ENCODE measurements around the gene BMF.

DNA sequence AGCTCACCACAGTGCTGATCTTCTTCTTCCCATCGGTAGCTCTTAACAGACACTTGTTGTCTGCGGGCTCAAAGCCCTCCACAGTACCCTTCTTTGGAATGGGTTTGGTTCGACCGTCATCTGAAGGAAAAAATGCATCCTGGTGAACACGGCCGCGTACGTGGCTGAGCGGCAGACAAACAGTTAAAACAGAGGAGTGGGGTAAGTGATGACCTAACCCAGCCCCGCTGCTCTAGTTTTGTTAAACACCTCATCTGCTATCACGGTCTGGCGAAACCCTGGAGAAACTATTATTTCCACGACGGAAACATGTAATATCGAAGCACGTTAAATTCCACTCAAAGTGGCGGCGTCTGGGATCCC, 70.4 kb downstream of the BMF start:
- TF ChIP-seq POLR2A (IDR thresholded peaks at IDR 0.05; ENCODE audit: low read depth, low read length) (no peak), RCOR1 (IDR thresholded peaks at IDR 0.05; ENCODE audit: insufficient replicate concordance, low read length) (no peak), CTCF (conservative IDR thresholded peaks at IDR 0.05; ENCODE audit: low read depth, low read length) (no peak), MAZ (IDR thresholded peaks at IDR 0.05; ENCODE audit: borderline replicate concordance, low read depth, low read length) (0 out of 2 replicates have a peak, but pooled peaks have one; percentile 25), CHD1 (IDR thresholded peaks at IDR 0.05; ENCODE audit: low read depth, low read length) (no peak; the same call in 1 of the 2 replicates), RAD21 (IDR thresholded peaks at IDR 0.05; ENCODE audit: low read length) (no peak), RFX5 (IDR thresholded peaks at IDR 0.05; ENCODE audit: low read depth, low read length) (no peak), SMC3 (IDR thresholded peaks at IDR 0.05; ENCODE audit: low read depth, low read length) (no peak), NFE2L2 (IDR thresholded peaks at IDR 0.05; ENCODE audit: low read depth, low read length) (no peak)
- TF ChIP-seq, protein P1, sequence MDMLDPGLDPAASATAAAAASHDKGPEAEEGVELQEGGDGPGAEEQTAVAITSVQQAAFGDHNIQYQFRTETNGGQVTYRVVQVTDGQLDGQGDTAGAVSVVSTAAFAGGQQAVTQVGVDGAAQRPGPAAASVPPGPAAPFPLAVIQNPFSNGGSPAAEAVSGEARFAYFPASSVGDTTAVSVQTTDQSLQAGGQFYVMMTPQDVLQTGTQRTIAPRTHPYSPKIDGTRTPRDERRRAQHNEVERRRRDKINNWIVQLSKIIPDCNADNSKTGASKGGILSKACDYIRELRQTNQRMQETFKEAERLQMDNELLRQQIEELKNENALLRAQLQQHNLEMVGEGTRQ (IDR thresholded peaks at IDR 0.05; ENCODE audit: low read depth, low read length), result no peak
